Measurements from ENCODE around the gene CBLC. TPM values are rescaled to one million over a fixed set of nuclear protein-coding genes. Genes with fewer than 3 reads are reported as not detected.

Gene CBLC, protein sequence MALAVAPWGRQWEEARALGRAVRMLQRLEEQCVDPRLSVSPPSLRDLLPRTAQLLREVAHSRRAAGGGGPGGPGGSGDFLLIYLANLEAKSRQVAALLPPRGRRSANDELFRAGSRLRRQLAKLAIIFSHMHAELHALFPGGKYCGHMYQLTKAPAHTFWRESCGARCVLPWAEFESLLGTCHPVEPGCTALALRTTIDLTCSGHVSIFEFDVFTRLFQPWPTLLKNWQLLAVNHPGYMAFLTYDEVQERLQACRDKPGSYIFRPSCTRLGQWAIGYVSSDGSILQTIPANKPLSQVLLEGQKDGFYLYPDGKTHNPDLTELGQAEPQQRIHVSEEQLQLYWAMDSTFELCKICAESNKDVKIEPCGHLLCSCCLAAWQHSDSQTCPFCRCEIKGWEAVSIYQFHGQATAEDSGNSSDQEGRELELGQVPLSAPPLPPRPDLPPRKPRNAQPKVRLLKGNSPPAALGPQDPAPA
- total RNA-seq = 0.57 TPM in 1 of 2 replicates, not detected in the other

DNA sequence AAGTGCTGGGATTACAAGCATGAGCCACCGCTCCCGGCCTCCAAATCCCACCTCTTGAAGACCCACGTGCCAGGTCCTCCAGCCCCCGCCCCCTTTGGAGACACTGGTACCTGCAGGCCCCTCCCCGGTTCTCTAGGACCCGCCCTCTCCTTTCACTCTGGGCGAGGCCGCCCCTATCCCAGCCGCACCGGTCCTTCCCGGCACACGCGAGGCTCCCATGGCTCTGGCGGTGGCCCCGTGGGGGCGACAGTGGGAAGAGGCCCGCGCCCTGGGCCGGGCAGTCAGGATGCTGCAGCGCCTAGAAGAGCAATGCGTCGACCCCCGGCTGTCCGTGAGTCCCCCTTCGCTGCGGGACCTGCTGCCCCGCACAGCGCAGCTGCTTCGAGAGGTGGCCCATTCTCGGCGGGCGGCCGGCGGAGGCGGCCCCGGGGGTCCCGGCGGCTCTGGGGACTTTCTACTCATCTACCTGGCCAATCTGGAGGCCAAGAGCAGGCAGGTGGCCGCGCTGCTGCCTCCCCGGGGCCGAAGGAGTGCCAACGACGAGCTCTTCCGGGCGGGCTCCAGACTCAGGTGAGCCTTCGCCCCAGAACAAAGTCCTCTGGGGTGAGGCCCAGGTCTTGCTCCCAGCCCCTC, at the start of gene CBLC:
CBLC (plus strand) TSS at position 176 of the 633 bp plus-strand sequence; CDS start at position 218, 42 bp downstream.

DNA sequence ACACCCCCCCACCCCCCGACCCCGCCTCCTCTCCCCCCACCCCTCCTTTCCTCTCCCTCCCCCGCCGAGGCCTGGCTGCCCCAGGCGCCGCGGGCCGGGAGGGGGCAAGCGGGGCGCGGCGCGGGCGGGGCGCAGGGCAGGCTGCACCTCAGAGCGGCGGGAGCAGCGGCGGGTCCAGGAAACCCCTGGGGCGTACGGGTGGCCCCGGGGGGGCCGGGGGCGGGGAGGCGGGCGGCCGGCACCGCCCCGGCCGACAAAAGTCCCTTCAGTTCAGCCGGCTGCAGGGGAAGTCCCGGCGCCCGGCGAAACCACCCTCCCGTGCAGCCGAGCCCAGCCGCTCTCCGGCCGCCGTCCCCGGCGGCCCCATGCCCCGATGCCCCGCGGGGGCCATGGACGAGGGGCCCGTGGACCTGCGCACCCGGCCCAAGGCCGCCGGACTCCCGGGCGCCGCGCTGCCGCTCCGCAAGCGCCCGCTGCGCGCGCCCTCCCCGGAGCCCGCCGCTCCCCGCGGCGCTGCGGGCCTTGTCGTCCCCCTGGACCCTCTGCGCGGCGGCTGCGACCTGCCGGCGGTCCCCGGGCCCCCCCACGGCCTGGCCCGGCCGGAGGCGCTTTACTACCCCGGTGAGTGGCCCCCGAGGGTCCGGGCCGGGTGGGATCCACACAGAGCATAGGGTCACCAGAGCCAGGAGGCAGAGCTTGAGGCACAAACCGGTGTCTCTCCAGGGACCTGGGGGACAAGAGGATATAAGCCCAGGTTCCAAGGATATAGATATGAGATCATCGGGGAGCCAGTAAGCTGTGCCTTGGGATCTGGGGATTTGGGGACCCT, 29.1 kb upstream of the CBLC start, which contains the start of gene BCL3:
BCL3 (plus strand) TSS at position 283 of the 829 bp plus-strand sequence; CDS start at position 366, 83 bp downstream.

DNA sequence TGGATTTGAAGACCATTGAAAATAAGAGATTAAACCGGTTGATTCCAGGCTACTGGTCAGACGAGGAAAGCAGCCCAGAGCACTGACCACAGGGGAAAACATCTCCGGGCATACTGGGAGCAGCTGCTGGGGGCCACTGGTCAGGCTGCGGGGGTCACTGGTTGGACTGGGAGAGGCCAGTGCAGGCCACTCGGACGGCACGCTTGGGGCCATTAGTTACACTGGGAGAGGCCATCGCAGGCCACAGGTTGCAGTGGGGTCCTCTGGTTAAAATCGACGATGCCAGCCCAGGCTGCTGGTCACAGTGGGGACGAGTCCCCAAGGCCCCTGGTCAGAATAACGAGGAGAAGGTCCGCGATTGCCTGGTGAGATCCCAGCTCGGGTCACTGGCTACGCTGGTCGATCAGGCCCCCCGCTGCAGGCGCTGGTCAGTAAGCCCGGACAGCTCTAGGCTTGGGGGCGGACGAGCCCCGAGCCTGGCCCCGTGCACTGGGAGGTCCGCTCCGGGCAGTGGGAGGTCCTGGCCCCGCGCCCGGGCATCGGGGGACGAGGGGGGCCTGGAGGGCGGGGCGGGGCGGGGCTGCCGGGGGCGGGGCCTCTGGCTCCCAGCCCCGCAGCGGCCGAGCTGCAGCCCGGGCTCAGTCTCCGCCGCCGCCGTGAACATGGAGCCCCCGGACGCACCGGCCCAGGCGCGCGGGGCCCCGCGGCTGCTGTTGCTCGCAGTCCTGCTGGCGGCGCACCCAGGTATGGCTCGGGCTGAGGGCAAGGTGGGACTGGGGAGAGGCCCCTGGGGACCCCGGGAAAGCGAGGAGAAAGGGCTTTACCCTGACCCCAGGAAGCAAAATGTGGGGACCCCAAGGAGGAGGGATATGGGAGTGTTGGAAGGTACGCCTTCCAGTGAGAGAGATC, 31.0 kb downstream of the CBLC start, which contains the start of gene BCAM:
BCAM (plus strand) TSS at position 641 of the 909 bp plus-strand sequence; CDS start at position 663, 22 bp downstream.

DNA sequence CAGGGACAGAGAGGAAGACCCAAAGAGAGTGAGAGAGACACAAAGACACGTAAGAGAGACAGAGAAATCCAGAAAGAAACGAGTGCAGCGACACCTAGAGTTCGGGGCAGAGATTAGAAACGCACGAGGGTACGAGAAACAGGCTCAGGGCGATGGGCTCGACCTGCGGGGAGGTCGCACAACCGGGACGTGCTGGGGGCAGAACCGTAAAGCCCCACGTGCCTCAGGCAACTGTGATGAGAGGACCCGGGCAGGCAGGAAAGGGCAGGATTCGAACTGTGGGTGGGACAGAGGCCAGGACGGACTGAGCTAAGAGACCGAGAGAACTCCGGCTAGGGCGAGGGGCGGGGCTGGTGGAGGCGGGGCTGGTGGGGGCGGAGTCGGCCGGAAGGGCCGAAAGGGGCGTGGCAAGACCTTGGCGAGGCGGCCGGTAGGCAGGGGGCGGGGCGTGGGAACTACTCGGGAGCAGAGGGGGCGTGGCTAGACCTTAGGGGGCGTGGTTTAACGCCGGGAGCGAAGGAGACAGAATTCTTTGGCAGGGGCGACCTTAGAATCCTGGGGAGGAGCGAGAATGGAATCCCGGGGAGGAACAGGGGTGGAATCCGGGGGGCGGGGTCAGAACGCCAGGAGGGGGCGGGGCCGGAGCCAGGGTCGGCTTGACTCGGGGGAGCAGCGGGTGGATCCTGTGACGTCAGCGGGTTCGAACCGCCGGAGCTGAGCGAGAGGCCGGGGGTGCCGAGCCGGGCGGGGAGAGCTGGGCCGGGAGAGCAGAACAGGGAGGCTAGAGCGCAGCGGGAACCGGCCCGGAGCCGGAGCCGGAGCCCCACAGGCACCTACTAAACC, 68.1 kb downstream of the CBLC start, which contains the start of gene NECTIN2:
NECTIN2 (plus strand) TSS at position 686 of the 843 bp plus-strand sequence. CDS start 229 bp downstream, outside the sequence.

Small RNA genes within 50 kb of the gene (small RNA-seq; reads per million reads assigned to genes)
- 2.3 reads per million, percentile 72 among the genes with 10 or more reads in this experiment for gene RF00156 (ENCODE audit: low replicate concordance)

Other genes starting within 250 kb of the CBLC start
- not detected in 2 replicates for gene CEACAM20, start 248.2 kb upstream of the CBLC start, total RNA-seq
- gene IGSF23, start 164.3 kb upstream of the CBLC start, total RNA-seq = not detected in 2 replicates
- 95.6 and 162 TPM in 2 replicates for gene PVR, start 134.0 kb upstream of the CBLC start, total RNA-seq
- gene CEACAM19, start 106.4 kb upstream of the CBLC start, total RNA-seq = 1.3 and 2.6 TPM in 2 replicates
- under 0.01 TPM in 1 of 2 replicates, not detected in the other for gene CEACAM16, start 78.7 kb upstream of the CBLC start, total RNA-seq
- gene BCL3, start 29.2 kb upstream of the CBLC start, total RNA-seq = 15.3 TPM in 2 replicates
- gene BCAM, start 31.2 kb downstream of the CBLC start, total RNA-seq = 6.1 and 7.4 TPM in 2 replicates
- 127 and 152 TPM in 2 replicates for gene NECTIN2, start 68.4 kb downstream of the CBLC start, total RNA-seq
- gene TOMM40, start 113.4 kb downstream of the CBLC start, total RNA-seq = 65.9 and 144 TPM in 2 replicates
- 5.9 and 18.4 TPM in 2 replicates for gene APOE, start 127.9 kb downstream of the CBLC start, total RNA-seq
- gene APOC1, start 136.7 kb downstream of the CBLC start, total RNA-seq = 0.57 and 4.4 TPM in 2 replicates
- not detected in 2 replicates for gene APOC4, start 164.3 kb downstream of the CBLC start, total RNA-seq
- gene APOC2, start 168.2 kb downstream of the CBLC start, total RNA-seq = not detected in 2 replicates
- gene CLPTM1, start 177.5 kb downstream of the CBLC start, total RNA-seq = 56.9 and 71.7 TPM in 2 replicates
- gene RELB, start 223.6 kb downstream of the CBLC start, total RNA-seq = 18.9 and 27.4 TPM in 2 replicates